GM19023 (cell line): ENCODE data around the gene TCF25.
A peak's percentile ranks its signal among the peaks of the same experiment; 100 is the strongest.
"Not testable (repeated sequence)": the region's sequence is repeated elsewhere in the genome, so short reads cannot be mapped to it uniquely, and the experiment has no call there.

Experiments
- ATAC-seq: cut with Tn5 transposase; IDR thresholded peaks from one replicate; pipeline ENCODE4 v1.9.1; 2021; ENCODE audit warnings: mild to moderate bottlenecking, moderate library complexity; ENCODE audit not compliant: unreplicated experiment

The TCF25 gene, protein sequence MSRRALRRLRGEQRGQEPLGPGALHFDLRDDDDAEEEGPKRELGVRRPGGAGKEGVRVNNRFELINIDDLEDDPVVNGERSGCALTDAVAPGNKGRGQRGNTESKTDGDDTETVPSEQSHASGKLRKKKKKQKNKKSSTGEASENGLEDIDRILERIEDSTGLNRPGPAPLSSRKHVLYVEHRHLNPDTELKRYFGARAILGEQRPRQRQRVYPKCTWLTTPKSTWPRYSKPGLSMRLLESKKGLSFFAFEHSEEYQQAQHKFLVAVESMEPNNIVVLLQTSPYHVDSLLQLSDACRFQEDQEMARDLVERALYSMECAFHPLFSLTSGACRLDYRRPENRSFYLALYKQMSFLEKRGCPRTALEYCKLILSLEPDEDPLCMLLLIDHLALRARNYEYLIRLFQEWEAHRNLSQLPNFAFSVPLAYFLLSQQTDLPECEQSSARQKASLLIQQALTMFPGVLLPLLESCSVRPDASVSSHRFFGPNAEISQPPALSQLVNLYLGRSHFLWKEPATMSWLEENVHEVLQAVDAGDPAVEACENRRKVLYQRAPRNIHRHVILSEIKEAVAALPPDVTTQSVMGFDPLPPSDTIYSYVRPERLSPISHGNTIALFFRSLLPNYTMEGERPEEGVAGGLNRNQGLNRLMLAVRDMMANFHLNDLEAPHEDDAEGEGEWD

DNA sequence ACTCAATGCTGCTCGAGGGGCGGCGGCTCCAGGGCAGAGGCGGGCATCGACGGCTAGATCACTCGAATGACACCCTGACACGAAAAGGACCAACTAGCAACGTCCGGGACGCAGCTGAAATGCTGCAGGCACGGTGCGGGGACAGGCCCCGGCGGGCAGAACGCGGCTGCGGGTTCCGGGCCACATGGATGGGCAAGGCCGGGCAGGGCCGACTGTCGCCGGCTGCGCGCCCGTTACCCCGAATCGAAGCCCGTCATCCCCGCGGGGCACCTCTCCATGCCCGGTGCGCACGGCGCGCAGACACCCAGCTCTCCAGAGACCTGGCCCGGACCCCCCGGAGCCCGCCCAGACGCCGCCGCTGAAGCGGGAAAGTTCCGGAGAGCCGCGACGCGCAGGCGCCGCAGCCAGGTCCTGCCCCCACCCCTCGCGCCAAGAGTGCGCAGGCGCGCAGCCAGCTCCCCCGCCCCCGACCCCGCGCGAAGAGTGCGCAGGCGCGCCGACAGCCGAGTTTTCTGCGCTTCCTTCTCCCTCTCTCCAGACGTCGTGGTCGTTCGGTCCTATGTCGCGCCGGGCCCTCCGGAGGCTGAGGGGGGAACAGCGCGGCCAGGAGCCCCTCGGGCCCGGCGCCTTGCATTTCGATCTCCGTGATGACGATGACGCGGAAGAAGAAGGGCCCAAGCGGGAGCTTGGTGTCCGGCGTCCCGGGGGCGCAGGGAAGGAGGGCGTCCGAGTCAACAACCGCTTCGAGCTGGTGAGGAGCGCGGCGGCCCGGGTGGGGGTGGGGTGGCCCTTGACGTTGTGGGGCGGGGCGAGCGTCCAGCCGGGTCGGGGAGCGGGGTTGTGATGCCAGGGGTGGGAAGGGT, at the start of gene TCF25:
TCF25 (plus strand) TSS at position 484 of the 863 bp plus-strand sequence; CDS start at position 560, 76 bp downstream.
- ATAC-seq, result peak; percentile 51

DNA sequence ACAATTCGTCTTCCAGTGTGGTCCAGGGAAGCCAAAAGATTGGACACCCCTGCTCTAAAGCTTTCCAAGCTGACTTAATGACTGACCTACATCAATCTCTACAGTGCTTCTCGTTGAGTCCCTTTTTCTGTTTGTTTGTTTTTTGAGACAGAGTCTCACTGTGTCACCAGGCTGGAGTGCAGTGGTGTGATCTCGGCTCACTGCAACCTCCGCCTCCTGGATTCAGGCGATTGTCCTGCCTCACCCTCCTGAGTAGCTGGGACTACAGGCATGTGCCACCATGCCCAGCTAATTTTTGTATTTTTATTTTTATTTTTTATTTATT, 49.6 kb upstream of the TCF25 start:
- not testable (repeated sequence) for ATAC-seq

DNA sequence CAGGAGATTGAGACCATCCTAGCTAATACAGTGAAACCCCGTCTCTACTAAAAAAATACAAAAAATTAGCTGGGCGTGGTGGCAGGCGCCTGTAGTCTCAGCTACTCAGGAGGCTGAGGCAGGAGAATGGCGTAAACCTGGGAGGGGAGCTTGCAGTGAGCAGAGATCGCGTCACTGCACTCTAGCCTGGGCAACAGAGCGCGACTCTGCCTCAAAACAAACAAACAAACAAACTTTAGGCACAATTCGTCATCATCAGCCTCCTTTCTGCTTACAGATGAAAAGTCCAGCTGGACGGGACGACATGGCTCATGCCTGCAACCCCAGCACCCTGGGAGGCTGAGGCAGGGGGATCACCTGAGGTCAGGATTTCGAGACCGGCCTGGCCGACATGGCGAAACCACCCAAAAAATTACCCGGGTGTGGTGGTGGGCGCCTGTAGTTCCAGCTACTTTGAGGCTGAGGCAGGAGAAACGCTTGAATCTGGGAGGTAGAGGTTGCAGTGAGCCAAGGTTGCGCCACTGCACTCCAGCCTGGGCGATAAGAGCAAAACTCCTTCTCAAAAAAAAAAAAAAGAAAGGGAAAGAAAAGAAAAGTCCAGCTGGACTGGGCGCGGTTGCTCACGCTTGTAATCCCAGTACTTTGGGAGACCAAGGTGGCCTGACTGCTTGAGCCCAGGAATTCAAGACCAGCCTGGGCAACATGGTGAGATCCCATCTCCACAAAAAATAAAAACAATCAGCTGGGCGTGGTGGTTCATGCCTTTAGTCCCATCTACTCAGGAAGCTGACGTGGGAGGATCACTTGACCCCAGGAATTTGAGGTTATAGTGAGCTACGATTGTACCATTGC, 46.6 kb upstream of the TCF25 start:
- no peak for ATAC-seq

DNA sequence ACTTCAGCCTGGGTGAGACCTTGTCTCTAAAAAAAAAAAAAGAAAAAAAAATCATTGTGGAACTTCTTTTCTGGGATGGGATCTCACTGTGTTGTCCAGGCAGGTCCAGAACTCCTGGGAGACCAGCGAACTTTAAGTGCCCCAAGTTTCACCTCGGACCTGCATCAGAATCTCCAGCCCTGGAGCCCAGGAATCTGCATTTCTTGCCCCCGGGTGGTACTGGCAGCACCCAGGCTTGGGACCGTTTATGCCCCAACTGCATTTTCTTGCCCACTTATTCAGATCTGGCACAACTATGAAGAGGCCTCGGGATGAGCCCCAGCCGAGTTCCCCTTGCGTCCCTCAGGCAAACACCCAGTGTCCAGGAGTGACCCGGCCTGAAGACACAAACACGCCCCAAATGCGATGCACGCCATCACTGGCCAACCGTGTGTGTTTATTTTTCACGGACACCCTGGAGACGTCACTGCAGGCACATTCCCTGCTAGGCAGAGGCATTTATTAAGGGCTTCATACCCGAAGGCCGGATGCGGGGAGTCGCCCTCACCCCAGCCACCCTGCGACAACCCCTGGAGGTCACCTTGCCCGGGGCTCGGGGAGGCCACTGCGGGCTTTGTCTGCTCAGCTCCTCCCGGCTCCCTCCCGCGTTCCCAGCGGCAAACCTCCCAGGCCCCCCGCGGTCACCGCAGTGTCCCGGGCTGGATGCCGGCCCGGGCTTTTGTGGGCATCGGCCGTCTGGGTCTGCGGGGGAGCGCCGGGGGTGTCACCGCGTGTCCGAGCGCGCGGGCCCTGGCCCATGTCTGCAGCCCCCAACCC, 45.8 kb upstream of the TCF25 start:
- no peak for ATAC-seq

DNA sequence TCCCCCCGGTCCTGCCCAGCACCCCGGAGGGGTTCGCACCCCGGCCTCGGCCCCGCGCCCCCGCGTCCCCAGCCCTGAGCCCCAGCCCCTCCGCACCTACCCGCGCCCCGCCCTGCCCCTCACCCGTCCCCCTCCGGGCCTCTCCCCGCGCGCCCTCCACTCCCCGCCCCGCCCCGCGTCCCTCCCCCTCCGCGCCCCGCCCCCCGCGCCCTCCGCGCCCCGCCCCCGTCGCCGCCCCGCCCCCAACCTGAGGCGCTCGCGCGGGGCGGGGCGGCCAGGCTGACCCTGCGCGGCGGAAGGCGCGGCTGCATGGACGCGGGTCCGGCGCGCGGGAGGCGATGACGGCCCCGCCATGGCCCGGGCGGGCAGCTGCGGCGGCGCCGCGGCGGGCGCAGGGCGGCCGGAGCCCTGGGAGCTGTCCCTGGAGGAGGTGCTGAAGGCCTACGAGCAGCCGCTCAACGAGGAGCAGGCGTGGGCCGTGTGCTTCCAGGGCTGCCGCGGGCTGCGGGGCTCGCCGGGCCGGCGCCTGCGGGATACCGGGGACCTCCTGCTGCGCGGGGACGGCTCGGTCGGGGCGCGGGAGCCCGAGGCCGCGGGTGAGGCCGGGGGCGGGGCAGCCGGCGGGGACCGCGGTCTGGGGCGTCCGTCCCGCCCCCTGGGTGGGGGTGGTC, 45.1 kb upstream of the TCF25 start, which contains the start of gene SPIRE2:
SPIRE2 (plus strand) TSS at position 277 of the 671 bp plus-strand sequence; CDS start at position 353, 76 bp downstream.
- ATAC-seq, result no peak

DNA sequence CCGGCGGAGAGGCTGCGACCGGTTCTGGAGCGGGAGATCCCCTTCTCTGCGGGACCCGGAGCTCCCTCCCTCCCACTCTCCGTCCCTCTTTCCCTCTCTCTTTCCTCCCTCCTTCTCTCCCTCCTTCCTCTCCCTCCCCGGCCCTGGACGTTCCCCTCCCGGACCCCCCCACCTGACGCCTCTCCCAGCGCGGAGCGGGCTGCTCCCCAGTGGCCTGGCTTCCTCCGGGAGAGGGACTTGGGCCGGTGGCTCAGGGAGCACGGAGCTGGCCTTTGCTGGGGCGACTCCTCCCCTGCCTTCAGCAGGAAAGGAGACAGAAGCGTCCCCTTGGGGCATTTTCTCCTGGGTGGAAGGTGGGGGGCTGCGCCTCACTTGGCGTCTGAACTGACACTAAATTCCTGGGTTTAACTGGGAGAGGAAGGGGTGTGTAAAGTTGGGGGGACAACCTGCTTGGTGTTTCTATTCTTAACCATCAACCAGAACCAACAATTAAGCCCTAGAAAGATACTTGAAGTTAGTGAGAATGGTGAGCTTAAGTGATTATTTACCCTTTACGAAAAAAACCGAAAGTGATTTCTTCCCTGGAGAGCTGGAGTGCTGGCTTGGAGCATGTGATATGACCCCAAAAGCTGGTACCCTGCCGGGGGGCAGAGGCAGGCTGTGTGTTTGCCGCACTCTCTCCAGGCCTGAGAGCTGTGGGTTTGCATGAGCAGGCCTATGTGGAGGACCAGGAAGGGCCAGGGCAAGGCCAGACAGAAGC, 44.3 kb upstream of the TCF25 start:
- ATAC-seq, result no peak

DNA sequence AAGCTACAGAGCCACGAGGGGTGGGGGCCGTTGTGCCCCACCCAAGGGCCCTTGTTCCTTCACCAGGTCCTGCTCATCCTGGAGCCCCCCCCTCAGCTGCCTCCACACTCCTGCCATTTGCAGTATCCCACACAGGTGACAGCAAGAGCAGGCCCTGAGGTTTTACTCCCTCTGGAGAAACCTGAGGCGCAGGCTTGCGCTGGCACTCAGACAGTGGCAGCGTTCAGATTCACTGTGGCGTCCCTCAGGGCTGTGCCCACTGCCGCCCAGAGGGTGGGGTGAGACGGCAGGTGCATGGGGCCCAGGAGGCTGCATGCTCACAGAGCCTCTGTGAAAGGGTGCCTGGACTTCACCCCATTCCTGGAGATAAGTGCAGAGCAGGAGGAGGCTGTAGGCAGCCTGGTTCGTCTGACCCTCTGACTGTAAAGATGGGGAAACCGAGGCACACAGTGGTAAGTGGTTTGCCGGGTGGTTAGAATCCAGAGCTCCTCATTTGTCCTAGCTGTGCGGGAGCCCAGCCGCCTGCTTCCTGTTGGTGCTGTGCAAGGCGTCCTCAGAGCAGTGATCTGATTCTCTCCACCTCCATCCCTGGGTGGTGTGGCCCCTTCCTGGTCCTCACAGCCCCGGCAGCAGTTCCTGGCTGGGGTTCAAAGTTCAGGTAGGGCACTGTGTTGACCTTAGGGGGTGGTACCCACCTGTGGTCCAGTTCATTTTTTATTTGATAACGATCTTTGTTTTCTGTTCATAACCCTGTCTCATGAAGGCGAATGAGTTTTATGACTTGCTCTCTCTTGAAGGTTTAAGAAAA, 43.6 kb upstream of the TCF25 start:
- ATAC-seq, result no peak

DNA sequence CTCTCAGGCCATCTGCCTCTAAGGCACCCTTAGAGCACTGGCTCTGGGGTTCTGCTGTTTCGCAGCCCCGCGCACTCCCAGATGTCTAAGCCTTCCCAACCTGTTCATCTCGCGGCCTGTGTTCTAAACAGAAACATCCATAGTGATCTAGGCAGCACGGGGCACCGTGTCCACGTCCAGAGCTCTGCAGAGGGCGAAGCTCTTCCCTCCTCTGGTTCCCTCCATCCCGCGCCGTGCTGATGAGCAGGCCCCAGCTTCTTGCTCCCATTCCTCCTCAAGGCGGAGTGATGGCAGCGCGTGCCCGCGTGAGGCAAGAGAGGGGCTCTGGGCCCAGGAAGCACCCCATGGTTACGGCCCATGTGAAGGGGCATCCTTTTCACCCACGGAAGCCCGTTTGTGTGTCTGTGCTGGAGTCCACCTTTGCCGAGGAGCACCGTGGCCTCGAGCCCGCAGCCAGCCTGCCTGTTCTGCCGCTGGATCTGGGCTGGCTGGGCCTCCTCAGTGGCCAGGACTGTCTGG, 41.5 kb upstream of the TCF25 start:
- ATAC-seq, result no peak

DNA sequence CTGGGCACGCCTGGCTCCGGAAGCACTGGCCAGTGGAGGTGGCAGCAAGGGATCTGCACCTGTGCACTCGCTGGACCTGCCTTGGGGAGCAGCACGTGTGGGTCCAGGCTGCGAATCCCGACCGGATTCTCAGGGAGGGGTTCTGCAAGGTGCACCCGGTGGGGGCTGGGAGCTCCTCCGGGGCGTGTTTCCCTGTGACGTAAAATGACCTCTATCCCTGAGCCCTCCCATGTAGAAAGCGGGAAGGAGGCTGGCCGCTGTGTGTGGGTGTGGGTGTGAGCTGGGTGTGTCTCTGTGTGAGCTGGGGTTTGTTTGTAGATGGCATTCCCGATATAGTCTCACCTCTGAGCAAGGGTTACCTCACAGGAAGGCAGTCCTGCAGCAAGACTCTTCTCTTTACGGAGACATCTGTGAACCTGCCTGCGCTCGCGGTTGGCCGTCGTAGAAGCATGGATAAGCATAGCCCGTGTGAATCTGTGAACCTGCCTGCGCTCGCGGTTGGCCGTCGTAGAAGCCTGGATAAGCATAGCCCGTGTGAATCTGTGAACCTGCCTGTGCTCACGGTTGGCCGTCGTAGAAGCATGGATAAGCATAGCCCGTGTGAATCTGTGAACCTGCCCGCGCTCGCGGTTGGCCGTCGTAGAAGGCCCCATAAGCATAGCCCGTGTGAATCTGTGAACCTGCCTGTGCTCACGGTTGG, 39.6 kb upstream of the TCF25 start:
- ATAC-seq, result not testable (repeated sequence)

DNA sequence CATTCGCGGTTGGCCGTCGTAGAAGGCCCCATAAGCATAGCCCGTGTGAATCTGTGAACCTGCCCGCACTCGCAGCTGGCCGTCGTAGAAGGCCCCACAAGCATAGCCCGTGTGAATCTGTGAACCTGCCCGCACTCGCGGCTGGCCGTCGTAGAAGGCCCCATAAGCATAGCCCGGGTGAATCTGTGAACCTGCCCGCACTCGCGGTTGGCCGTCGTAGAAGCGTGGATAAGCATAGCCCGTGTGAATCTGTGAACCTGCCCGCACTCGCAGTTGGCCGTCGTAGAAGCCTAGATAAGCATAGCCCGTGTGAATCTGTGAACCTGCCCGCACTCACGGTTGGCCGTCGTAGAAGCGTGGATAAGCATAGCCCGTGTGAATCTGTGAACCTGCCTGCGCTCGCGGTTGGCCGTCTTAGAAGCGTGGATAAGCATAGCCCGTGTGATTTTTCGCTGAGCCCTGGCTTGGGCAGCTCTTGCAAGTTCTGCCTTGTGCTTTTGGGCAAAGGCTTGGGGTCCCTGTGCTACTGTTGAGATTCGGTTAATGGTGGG, 38.5 kb upstream of the TCF25 start:
- ATAC-seq, result not testable (repeated sequence)

DNA sequence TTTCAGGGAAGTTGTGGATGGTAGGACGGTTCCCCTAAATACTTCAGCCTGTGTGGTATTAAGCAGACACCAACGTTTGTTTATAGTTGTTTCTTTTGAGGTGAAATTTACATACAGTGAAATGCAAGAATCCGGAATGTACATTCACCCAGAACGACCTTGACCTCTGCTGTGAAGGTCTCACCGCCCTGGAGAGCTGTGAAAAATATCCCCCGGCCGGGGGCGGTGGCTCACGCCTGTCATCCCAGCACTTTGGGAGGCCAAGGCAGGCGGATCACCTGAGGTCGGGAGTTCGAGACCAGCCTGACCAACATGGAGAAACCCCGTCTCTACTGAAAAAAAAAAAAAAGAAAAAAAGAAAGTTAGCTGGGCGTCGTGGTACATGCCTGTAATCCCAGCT, 36.9 kb upstream of the TCF25 start:
- not testable (repeated sequence) for ATAC-seq

DNA sequence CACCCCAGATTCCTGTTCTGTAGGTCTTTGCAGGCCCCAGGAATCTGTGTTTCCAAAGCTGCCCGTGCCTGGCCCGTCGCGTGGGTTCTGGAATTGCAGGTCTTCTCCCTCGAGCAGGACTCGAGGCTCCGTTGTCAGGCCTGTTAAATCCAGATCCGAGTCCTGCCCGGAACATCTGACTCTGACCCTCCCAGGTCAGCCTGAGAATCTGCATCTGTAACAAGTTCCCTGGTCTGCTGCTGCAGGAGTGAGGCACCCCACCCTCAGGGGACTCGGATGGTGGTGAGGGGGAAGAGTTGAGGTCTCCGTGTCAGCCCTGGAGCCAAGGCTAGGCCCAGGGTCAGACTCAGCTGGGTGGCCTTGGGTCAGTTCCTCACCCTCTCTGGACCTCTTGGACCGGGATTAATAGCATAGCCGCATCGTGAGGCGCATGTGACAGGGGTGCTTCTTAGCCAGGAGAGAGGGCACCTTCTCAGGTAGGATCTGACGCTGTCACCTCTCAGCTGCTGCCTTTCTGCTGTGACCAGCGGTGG, 36.3 kb upstream of the TCF25 start:
- ATAC-seq, result no peak

DNA sequence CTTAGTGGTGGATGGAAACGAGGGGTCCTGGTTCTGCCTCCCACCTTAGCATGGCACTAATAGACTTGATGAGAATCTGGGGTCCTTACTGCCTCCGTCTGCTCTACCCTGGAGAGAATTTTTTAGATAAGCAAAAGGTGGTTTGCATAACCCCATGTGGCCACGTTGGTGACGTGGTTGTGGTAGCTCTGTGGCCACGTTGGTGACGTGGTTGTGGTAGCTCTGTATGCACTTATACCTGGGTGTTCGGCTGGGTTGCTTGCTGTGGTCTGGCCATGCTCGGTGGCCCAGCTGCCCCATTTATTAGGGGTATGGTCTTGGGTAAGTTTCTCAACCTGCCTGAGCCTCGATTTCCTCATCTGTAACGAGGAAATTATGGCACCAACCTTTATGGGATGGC, 32.1 kb upstream of the TCF25 start:
- no peak for ATAC-seq

DNA sequence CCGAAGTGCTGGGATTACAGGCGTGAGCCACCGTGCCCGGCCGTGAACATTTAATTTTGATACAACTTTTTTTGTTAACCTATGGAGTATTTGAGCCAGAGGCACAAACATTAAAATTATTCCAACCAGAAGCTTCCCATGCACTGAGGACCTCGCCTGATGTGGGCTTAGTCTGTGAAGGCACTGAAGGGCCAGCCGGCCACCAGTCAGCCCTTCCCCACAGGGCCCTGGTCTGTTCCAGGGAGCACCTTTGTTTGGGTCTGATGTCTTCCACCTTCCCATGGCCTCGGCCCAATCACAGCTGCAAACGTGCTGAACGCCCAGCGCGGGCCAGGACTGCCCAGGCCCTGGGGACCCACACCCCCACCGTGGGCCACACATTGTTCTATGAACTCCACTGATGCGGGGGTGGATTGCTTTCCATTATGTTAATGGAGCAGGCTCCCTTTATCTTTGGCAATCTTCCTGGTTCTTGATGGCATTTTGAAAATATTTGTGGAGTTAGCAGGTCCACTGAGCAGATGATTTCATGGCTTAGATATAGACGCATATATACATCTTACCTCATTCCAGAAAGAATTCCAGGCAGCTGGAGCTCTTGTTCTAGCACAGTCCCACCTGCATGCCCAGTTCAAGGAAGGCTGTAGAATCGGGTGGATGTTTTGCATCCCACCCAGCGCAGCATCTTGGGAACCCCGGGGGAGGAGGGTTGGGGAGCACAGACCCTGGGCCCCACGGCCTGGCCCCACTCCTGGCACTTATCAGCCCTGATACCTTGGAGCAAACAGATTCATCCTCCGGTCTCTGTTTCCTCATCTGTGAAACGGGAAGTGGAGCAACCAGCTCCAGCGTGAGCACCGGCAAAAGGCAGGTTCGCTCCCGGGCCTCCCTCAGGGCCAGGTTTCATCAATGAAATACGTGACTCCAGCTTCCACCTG, 30.7 kb upstream of the TCF25 start:
- ATAC-seq, result no peak
